Endodermal cell (in vitro differentiated cells): Measurements from ENCODE around the gene UBE2Q2. TPM values are rescaled to one million over a fixed set of nuclear protein-coding genes. Genes with fewer than 3 reads are reported as not detected.

Source experiments
- DNase-seq: peaks from one replicate; pipeline ENCODE4 v3.0.0-alpha.2; 2017
- H3K27ac ChIP-seq: 2 replicates; pipeline ENCODE4 v1.5.1; 2013; ENCODE audit warnings: mild to moderate bottlenecking, low read depth, low read length, moderate library complexity
- H3K27me3 ChIP-seq: 2 replicates; pipeline ENCODE4 v1.6.1; 2013; ENCODE audit warnings: mild to moderate bottlenecking, low read length, moderate library complexity; ENCODE audit not compliant: insufficient read depth, control insufficient read depth, poor library complexity, severe bottlenecking
- H3K36me3 ChIP-seq: 2 replicates; pipeline ENCODE4 v1.7.0; 2013; ENCODE audit warnings: mild to moderate bottlenecking, low read length, moderate library complexity; ENCODE audit not compliant: control insufficient read depth, insufficient read depth
- H3K4me1 ChIP-seq: one replicate; pipeline ENCODE4 v1.7.0; 2013; ENCODE audit warnings: low read length; ENCODE audit not compliant: control insufficient read depth, insufficient read depth
- H3K4me3 ChIP-seq: 2 replicates; pipeline ENCODE4 v1.5.1; 2013; ENCODE audit warnings: mild to moderate bottlenecking, low read length, moderate library complexity
- H3K9ac ChIP-seq: 2 replicates; pipeline ENCODE4 v1.6.1; 2013; ENCODE audit warnings: mild to moderate bottlenecking, low read length, moderate library complexity; ENCODE audit not compliant: poor library complexity, severe bottlenecking; ENCODE audit errors: extremely low read depth
- H3K9me3 ChIP-seq: 2 replicates; pipeline ENCODE4 v1.6.1; 2013; ENCODE audit warnings: mild to moderate bottlenecking, low read length, moderate library complexity; ENCODE audit not compliant: control insufficient read depth
- H3K27ac Mint-ChIP-seq: 2 replicates; pipeline ENCODE4 v1.8.0; 2020; ENCODE audit warnings: mixed read lengths
- H3K27me3 Mint-ChIP-seq: 2 replicates; pipeline ENCODE4 v1.8.0; 2021; ENCODE audit warnings: mild to moderate bottlenecking, mixed read lengths; ENCODE audit not compliant: insufficient read depth
- H3K36me3 Mint-ChIP-seq: 2 replicates; pipeline ENCODE4 v1.8.0; 2020; ENCODE audit warnings: low read depth, mixed read lengths
- H3K4me1 Mint-ChIP-seq: 2 replicates; pipeline ENCODE4 v1.8.0; 2020; ENCODE audit warnings: mixed read lengths
- H3K4me3 Mint-ChIP-seq: 2 replicates; pipeline ENCODE4 v1.8.0; 2020; ENCODE audit warnings: mild to moderate bottlenecking, moderate library complexity, mixed read lengths
- H3K9me3 Mint-ChIP-seq: 2 replicates; pipeline ENCODE4 v1.8.0; 2020; ENCODE audit warnings: mild to moderate bottlenecking, mixed read lengths
- CTCF ChIP-seq: fragments of 200-600 bp; sonication (generic); conservative IDR thresholded peaks from 2 replicates; pipeline ENCODE4 v1.5.0; 2021; ENCODE audit warnings: antibody characterized with exemption, mild to moderate bottlenecking
- WGBS, 2 experiments: methylation state at CpG; one replicate each; pipeline versions ENCODE4 v1.1.5 to v1.1.7; 2013; ENCODE audit warnings: missing lambda C conversion rate in 2 of 2, mixed read lengths in 1 of 2; ENCODE audit not compliant: insufficient coverage in 1 of 2, insufficient read length in 1 of 2; 5-methylcytosine and 5-hydroxymethylcytosine counted together
- total RNA-seq, 2 donors: library from RNA; stranded (reverse); fragmentation: NEBNext Ultra II Directional in 1 of 2; extraction: Animal tissue kit (Norgen Biotek cat#: 25700) in 1 of 2; gene quantifications; 2 replicates in 1 of 2; 3 replicates in 1 of 2; pipeline ENCODE4 v1.2.1, GENCODE V29; 2021

UBE2Q2 gene
- total RNA-seq, 2 donors from 2014 or later: 29.5 to 37.1 TPM

GRCh38 chr15:75817138-75817935 is 25.9 kb upstream of the UBE2Q2 start:
- WGBS, 2 experiments: 79 to 82% methylated on average over 5 of the region's 6 CpGs
- H3K9me3 Mint-ChIP-seq: peaks cover 2% of the 10 kb centered on the region
- Histone ChIP-seq H3K27ac (no peak overlapping the region), H3K36me3 (no peaks in the 10 kb centered on the region), H3K9me3 (no peaks in the 10 kb centered on the region), H3K27me3 (no peaks in the 10 kb centered on the region), H3K4me1 (no peaks in the 10 kb centered on the region), H3K9ac (no peak overlapping the region), H3K4me3 (no peak overlapping the region)
- no peaks in the 10 kb centered on the region for H3K4me1 Mint-ChIP-seq
- no peak overlapping the region for H3K4me3 Mint-ChIP-seq
- TF ChIP-seq CTCF: no peak
- H3K36me3 Mint-ChIP-seq: no peaks in the 10 kb centered on the region
- H3K27me3 Mint-ChIP-seq: no peaks in the 10 kb centered on the region
- no peak overlapping the region for H3K27ac Mint-ChIP-seq
- DNase-seq: no peak

- Mint-ChIP-seq H3K36me3 (no peaks in the 10 kb centered on the region), H3K27me3 (no peaks in the 10 kb centered on the region), H3K4me1 (peaks cover 15% of the 10 kb centered on the region), H3K27ac (no peak overlapping the region), H3K9me3 (no peaks in the 10 kb centered on the region), H3K4me3 (no peak overlapping the region)
- no peaks in the 10 kb centered on the region for H3K9me3 ChIP-seq
- 91 to 92% methylated on average over 2 of the region's 2 CpGs for WGBS, 2 experiments
- TF ChIP-seq CTCF: no peak
- H3K4me1 ChIP-seq: peaks cover 11% of the 10 kb centered on the region
- no peaks in the 10 kb centered on the region for H3K27me3 ChIP-seq
- no peak for DNase-seq
- no peak overlapping the region for H3K27ac ChIP-seq
- no peak overlapping the region for H3K4me3 ChIP-seq
- H3K9ac ChIP-seq: no peak overlapping the region
- no peaks in the 10 kb centered on the region for H3K36me3 ChIP-seq
Observed at GRCh38 chr15:75820206-75820605, 23.0 kb upstream of the UBE2Q2 start.

GRCh38 chr15:75821786-75822345 is 21.4 kb upstream of the UBE2Q2 start:
- H3K27me3 ChIP-seq: no peaks in the 10 kb centered on the region
- Mint-ChIP-seq H3K9me3 (no peaks in the 10 kb centered on the region), H3K36me3 (no peaks in the 10 kb centered on the region), H3K4me1 (peaks cover 15% of the 10 kb centered on the region), H3K4me3 (no peak overlapping the region), H3K27me3 (no peaks in the 10 kb centered on the region), H3K27ac (no peak overlapping the region)
- no peak overlapping the region for H3K9ac ChIP-seq
- H3K27ac ChIP-seq: no peak overlapping the region
- no peak for DNase-seq
- H3K9me3 ChIP-seq: no peaks in the 10 kb centered on the region
- peaks cover 14% of the 10 kb centered on the region for H3K4me1 ChIP-seq
- no peak overlapping the region for H3K4me3 ChIP-seq
- 81 to 95% methylated on average over 2 to 4 of the region's 4 CpGs for WGBS, 2 experiments
- peak; percentile 12 for TF ChIP-seq CTCF
- H3K36me3 ChIP-seq: no peaks in the 10 kb centered on the region
